ENCODE results near the gene TANGO2. TPM values are rescaled to one million over a fixed set of nuclear protein-coding genes. Genes with fewer than 3 reads are reported as not detected.
"Not testable (repeated sequence)": the region's sequence is repeated elsewhere in the genome, so short reads cannot be mapped to it uniquely, and the experiment has no call there.

TANGO2 gene
- total and polyA plus RNA-seq, 10 donors: 18.7 to 72.2 (median 55.1) TPM

GRCh38 chr22:20066617-20067383 lies 45.9 kb downstream of the TANGO2 start:
- peaks cover 0 to 50% (median 26%) of the 10 kb centered on the region in 6 donors for H3K36me3 ChIP-seq
- no peaks in the 10 kb centered on the region for H3K9me3 ChIP-seq
- H3K27ac ChIP-seq: no peak overlapping the region
- H3K4me1 ChIP-seq: peaks cover 0 to 18% (median 0%) of the 10 kb centered on the region in 6 donors
- 85 to 97% (median 94%) methylated on average over 8 to 11 of the region's 11 CpGs for WGBS, 5 donors
- intact Hi-C loops (cut with DNase I; ENCODE audit: low total_unique reads): no loop called here
- DNase-seq: no peak
- no peak for TF ChIP-seq POLR2A (IDR thresholded peaks at IDR 0.05)
- peak in 1 of 3 donors; percentile 16 for TF ChIP-seq POLR2AphosphoS5 (IDR thresholded peaks at IDR 0.05)
- H3K4me3 ChIP-seq: no peak overlapping the region
- H3K27me3 ChIP-seq (replicated peaks in 1 of 7): no peaks in the 10 kb centered on the region

GRCh38 chr22:20067384-20067682 lies 46.4 kb downstream of the TANGO2 start:
- intact Hi-C loops (cut with DNase I; ENCODE audit: low total_unique reads); H3K27me3 ChIP-seq (replicated peaks in 1 of 7); H3K4me3 ChIP-seq; H3K27ac ChIP-seq; H3K9me3 ChIP-seq; DNase-seq: not testable (repeated sequence)
- 91 to 99% (median 97%) methylated on average over 3 of the region's 3 CpGs for WGBS, 5 donors
- Histone ChIP-seq H3K36me3 (peaks cover 0 to 45% (median 21%) of the 10 kb centered on the region in 6 donors), H3K4me1 (peaks cover 0 to 13% (median 0%) of the 10 kb centered on the region in 6 donors)

- H3K27me3 ChIP-seq (replicated peaks in 1 of 7): no peaks in the 10 kb centered on the region
- intact Hi-C loops (cut with DNase I; ENCODE audit: low total_unique reads): no loop called here
- WGBS, 5 donors: 84 to 92% (median 90%) methylated on average over 7 of the region's 7 CpGs
- TF ChIP-seq POLR2A (IDR thresholded peaks at IDR 0.05) (no peak), CTCF (IDR thresholded peaks at IDR 0.05 in 8 of 11, conservative IDR thresholded peaks at IDR 0.05 in 3 of 11) (no peak), POLR2AphosphoS5 (IDR thresholded peaks at IDR 0.05) (no peak)
- no peak overlapping the region for H3K27ac ChIP-seq
- peaks cover 0 to 4% (median 0%) of the 10 kb centered on the region in 6 donors for H3K4me1 ChIP-seq
- H3K9me3 ChIP-seq: no peaks in the 10 kb centered on the region
- H3K36me3 ChIP-seq: peaks cover 0 to 32% (median 8%) of the 10 kb centered on the region in 6 donors
- no peak for DNase-seq
- no peak overlapping the region for H3K4me3 ChIP-seq
Measured at GRCh38 chr22:20068640-20069039, 47.7 kb downstream of the TANGO2 start.

GRCh38 chr22:20069331-20070042 lies 48.6 kb downstream of the TANGO2 start:
- TF ChIP-seq POLR2AphosphoS5 (IDR thresholded peaks at IDR 0.05): no peak
- DNase-seq: no peak
- WGBS, 5 donors: 83 to 92% (median 89%) methylated on average over 7 of the region's 7 CpGs
- H3K9me3 ChIP-seq: no peaks in the 10 kb centered on the region
- H3K4me3 ChIP-seq: no peak overlapping the region
- no peaks in the 10 kb centered on the region for H3K4me1 ChIP-seq
- intact Hi-C loops (cut with DNase I; ENCODE audit: low total_unique reads): no loop called here
- H3K27ac ChIP-seq: no peak overlapping the region
- H3K36me3 ChIP-seq: peaks cover 0 to 23% (median 3%) of the 10 kb centered on the region in 6 donors
- H3K27me3 ChIP-seq (replicated peaks in 1 of 7): no peaks in the 10 kb centered on the region

- no peaks in the 10 kb centered on the region for H3K4me1 ChIP-seq
- TF ChIP-seq POLR2AphosphoS5 (IDR thresholded peaks at IDR 0.05): no peak
- TF ChIP-seq POLR2A (IDR thresholded peaks at IDR 0.05): no peak
- no peak for TF ChIP-seq CTCF (IDR thresholded peaks at IDR 0.05 in 8 of 11, conservative IDR thresholded peaks at IDR 0.05 in 3 of 11)
- intact Hi-C loops (cut with DNase I; ENCODE audit: low total_unique reads): no loop called here
- peaks cover 0 to 3% (median 0%) of the 10 kb centered on the region in 6 donors for H3K36me3 ChIP-seq
- no peaks in the 10 kb centered on the region for H3K27me3 ChIP-seq (replicated peaks in 1 of 7)
- no peak overlapping the region for H3K4me3 ChIP-seq
- peak; percentile 4 for DNase-seq
- H3K9me3 ChIP-seq: no peaks in the 10 kb centered on the region
- WGBS, 5 donors: 88 to 92% (median 91%) methylated on average over 8 of the region's 8 CpGs
- H3K27ac ChIP-seq: no peak overlapping the region
Measured at GRCh38 chr22:20071524-20071972, 50.6 kb downstream of the TANGO2 start.
